Measurements from ENCODE around the gene CNTN4. TPM values are rescaled to one million over a fixed set of nuclear protein-coding genes. Genes with fewer than 3 reads are reported as not detected.

CNTN4 gene
- total RNA-seq, 1 donor from 2014 or later = 2.6 TPM

- intact Hi-C loops (cut with DNase I) = no loop called here
- no peak for DNase-seq
- ATAC-seq (ENCODE audit: poor library complexity) = no peak
These were observed 39.0 kb downstream of the CNTN4 start for GRCh38 chr3:2137651-2138050.

- intact Hi-C loops (cut with DNase I) = no loop called here
- no peak for ATAC-seq (ENCODE audit: poor library complexity)
- no peak for DNase-seq
These were observed 42.8 kb downstream of the CNTN4 start for GRCh38 chr3:2141482-2141881.

- intact Hi-C loops (cut with DNase I) = no loop called here
- DNase-seq = no peak
- no peak for ATAC-seq (ENCODE audit: poor library complexity)
These were observed 50.1 kb downstream of the CNTN4 start for GRCh38 chr3:2148561-2149340.

GRCh38 chr3:2153053-2153452, 54.4 kb downstream of the CNTN4 start:
- intact Hi-C loops (cut with DNase I) = no loop called here
- no peak for ATAC-seq (ENCODE audit: poor library complexity)
- no peak for DNase-seq

GRCh38 chr3:2153547-2153946, 54.9 kb downstream of the CNTN4 start:
- intact Hi-C loops (cut with DNase I) = no loop called here
- ATAC-seq (ENCODE audit: poor library complexity) = no peak
- no peak for DNase-seq

GRCh38 chr3:2154621-2155020, 56.0 kb downstream of the CNTN4 start:
- no peak for DNase-seq
- no peak for ATAC-seq (ENCODE audit: poor library complexity)
- intact Hi-C loops (cut with DNase I) = no loop called here

GRCh38 chr3:2156244-2156847, 57.7 kb downstream of the CNTN4 start:
- ATAC-seq (ENCODE audit: poor library complexity) (no peak), DNase-seq (no peak)
- intact Hi-C loops (cut with DNase I) = no loop called here

GRCh38 chr3:2158828-2159227, 60.2 kb downstream of the CNTN4 start:
- ATAC-seq (ENCODE audit: poor library complexity) (no peak), DNase-seq (no peak)
- intact Hi-C loops (cut with DNase I) = no loop called here

GRCh38 chr3:2166552-2166951, 67.9 kb downstream of the CNTN4 start:
- no peak for ATAC-seq (ENCODE audit: poor library complexity)
- no peak for DNase-seq
- intact Hi-C loops (cut with DNase I) = no loop called here

GRCh38 chr3:2172561-2173171, 74.0 kb downstream of the CNTN4 start:
- ATAC-seq (ENCODE audit: poor library complexity) = no peak
- DNase-seq = no peak
- intact Hi-C loops (cut with DNase I) = no loop called here

- no peak for ATAC-seq (ENCODE audit: poor library complexity)
- intact Hi-C loops (cut with DNase I) = no loop called here
These were observed 82.0 kb downstream of the CNTN4 start for GRCh38 chr3:2180634-2181033.

GRCh38 chr3:2198776-2199279, 100.2 kb downstream of the CNTN4 start:
- DNase-seq = no peak

More at GRCh38 chr3:2180634-2181033, 82.0 kb downstream of the CNTN4 start:
- no peak for DNase-seq

GRCh38 chr3:2204054-2204453, 105.4 kb downstream of the CNTN4 start:
- ATAC-seq (ENCODE audit: poor library complexity) (no peak), DNase-seq (no peak)

More at GRCh38 chr3:2198776-2199279, 100.2 kb downstream of the CNTN4 start:
- intact Hi-C loops (cut with DNase I) = no loop called here
- ATAC-seq (ENCODE audit: poor library complexity) = no peak

GRCh38 chr3:2205692-2206091, 107.0 kb downstream of the CNTN4 start:
- intact Hi-C loops (cut with DNase I) = no loop called here
- no peak for DNase-seq
- ATAC-seq (ENCODE audit: poor library complexity) = no peak

More at GRCh38 chr3:2204054-2204453, 105.4 kb downstream of the CNTN4 start:
- intact Hi-C loops (cut with DNase I) = no loop called here

GRCh38 chr3:2206536-2206935, 107.9 kb downstream of the CNTN4 start:
- DNase-seq (no peak), ATAC-seq (ENCODE audit: poor library complexity) (no peak)
- intact Hi-C loops (cut with DNase I) = no loop called here

GRCh38 chr3:2211568-2211967, 112.9 kb downstream of the CNTN4 start:
- intact Hi-C loops (cut with DNase I) = no loop called here
- DNase-seq (no peak), ATAC-seq (ENCODE audit: poor library complexity) (no peak)

GRCh38 chr3:2212206-2212605, 113.5 kb downstream of the CNTN4 start:
- ATAC-seq (ENCODE audit: poor library complexity) (no peak), DNase-seq (no peak)
- intact Hi-C loops (cut with DNase I) = no loop called here

GRCh38 chr3:2218375-2218774, 119.7 kb downstream of the CNTN4 start:
- intact Hi-C loops (cut with DNase I) = no loop called here
- DNase-seq (no peak), ATAC-seq (ENCODE audit: poor library complexity) (no peak)

- intact Hi-C loops (cut with DNase I) = no loop called here
- DNase-seq = no peak
- ATAC-seq (ENCODE audit: poor library complexity) = no peak
These were observed 120.2 kb downstream of the CNTN4 start for GRCh38 chr3:2218816-2219215.

- intact Hi-C loops (cut with DNase I) = no loop called here
- ATAC-seq (ENCODE audit: poor library complexity) = no peak
- DNase-seq = no peak
These were observed 137.5 kb downstream of the CNTN4 start for GRCh38 chr3:2236203-2236602.

All from Right ventricle myocardium superior (tissue), 1 donor.